ENCODE results near the gene PAX5.

The PAX5 gene

GRCh38 chr9:36901528-36901927, 132.5 kb downstream of the PAX5 start:
- no peak for DNase-seq (ENCODE audit: low read depth)

GRCh38 chr9:36900856-36901220, 133.2 kb downstream of the PAX5 start:
- DNase-seq (ENCODE audit: low read depth) = no peak

GRCh38 chr9:36900136-36900855, 133.8 kb downstream of the PAX5 start:
- no peak for DNase-seq (ENCODE audit: low read depth)

GRCh38 chr9:36899406-36899805, 134.7 kb downstream of the PAX5 start:
- DNase-seq (ENCODE audit: low read depth) = no peak

GRCh38 chr9:36898431-36899020, 135.5 kb downstream of the PAX5 start:
- no peak for DNase-seq (ENCODE audit: low read depth)

GRCh38 chr9:36897478-36897877, 136.6 kb downstream of the PAX5 start:
- no peak for DNase-seq (ENCODE audit: low read depth)

- no peak for DNase-seq (ENCODE audit: low read depth)
These were observed 137.0 kb downstream of the PAX5 start for GRCh38 chr9:36897019-36897418.

- no peak for DNase-seq (ENCODE audit: low read depth)
These were observed 137.8 kb downstream of the PAX5 start for GRCh38 chr9:36896296-36896695.

GRCh38 chr9:36895744-36896260, 138.3 kb downstream of the PAX5 start:
- DNase-seq (ENCODE audit: low read depth) = no peak

GRCh38 chr9:36894695-36895310, 139.3 kb downstream of the PAX5 start:
- DNase-seq (ENCODE audit: low read depth) = no peak

GRCh38 chr9:36893911-36894310, 140.2 kb downstream of the PAX5 start:
- no peak for DNase-seq (ENCODE audit: low read depth)

- DNase-seq (ENCODE audit: low read depth) = no peak
These were observed 140.9 kb downstream of the PAX5 start for GRCh38 chr9:36893184-36893583.

- DNase-seq (ENCODE audit: low read depth) = no peak
These were observed 141.8 kb downstream of the PAX5 start for GRCh38 chr9:36892279-36892678.

- no peak for DNase-seq (ENCODE audit: low read depth)
These were observed 142.7 kb downstream of the PAX5 start for GRCh38 chr9:36891341-36891811.

GRCh38 chr9:36889844-36890243, 144.2 kb downstream of the PAX5 start:
- DNase-seq (ENCODE audit: low read depth) = no peak

GRCh38 chr9:36888551-36888950, 145.5 kb downstream of the PAX5 start:
- no peak for DNase-seq (ENCODE audit: low read depth)

GRCh38 chr9:36884721-36885120, 149.3 kb downstream of the PAX5 start:
- no peak for DNase-seq (ENCODE audit: low read depth)

GRCh38 chr9:36882594-36882993, 151.5 kb downstream of the PAX5 start:
- no peak for DNase-seq (ENCODE audit: low read depth)

- DNase-seq (ENCODE audit: low read depth) = no peak
These were observed 152.2 kb downstream of the PAX5 start for GRCh38 chr9:36881743-36882441.

GRCh38 chr9:36881316-36881715, 152.8 kb downstream of the PAX5 start:
- no peak for DNase-seq (ENCODE audit: low read depth)

GRCh38 chr9:36880075-36880474, 154.0 kb downstream of the PAX5 start:
- DNase-seq (ENCODE audit: low read depth) = no peak

Data from stromal cell of bone marrow (primary cell).